K562 (cell line): ENCODE measurements around the gene TP53BP2. TPM values are rescaled to one million over a fixed set of nuclear protein-coding genes. Genes with fewer than 3 reads are reported as not detected.
A peak's percentile ranks its signal among the peaks of the same experiment; 100 is the strongest.

Experiments
- DMBX1 ChIP-seq: fragments of 250-450 bp; sonication (Bioruptor Pico); IDR thresholded peaks from 2 replicates; pipeline ENCODE4 v1.8.0; 2022; ENCODE audit warnings: inconsistent platforms, mild to moderate bottlenecking, moderate library complexity, borderline replicate concordance
- ETV5 ChIP-seq: sonication (generic); formaldehyde crosslinking; IDR thresholded peaks from 2 replicates; pipeline ENCODE4 v1.4.0; 2020; ENCODE audit warnings: low read depth, mild to moderate bottlenecking, missing genetic modification reagents
- GMEB1 ChIP-seq: fragments of 250-450 bp; sonication (Bioruptor Pico); IDR thresholded peaks from 2 replicates; pipeline ENCODE4 v1.4.0; 2020; ENCODE audit warnings: mild to moderate bottlenecking
- HBP1 ChIP-seq: fragments of 450-650 bp; formaldehyde crosslinking; IDR thresholded peaks from 2 replicates; pipeline ENCODE4 v1.4.0; 2022; ENCODE audit warnings: missing genetic modification characterization
- MEF2A ChIP-seq: IDR thresholded peaks from 2 replicates; pipeline ENCODE4 v1.6.1; 2011; ENCODE audit warnings: low read depth, mild to moderate bottlenecking, low read length, moderate library complexity; ENCODE audit not compliant: control insufficient read depth
- NFE2 ChIP-seq: IDR thresholded peaks from 2 replicates; pipeline ENCODE4 v1.6.1; 2014; ENCODE audit warnings: antibody characterized with exemption, low read depth
- RBM14 ChIP-seq: fragments of 200-400 bp; formaldehyde crosslinking; IDR thresholded peaks from 2 replicates; pipeline ENCODE4 v1.6.1; 2018; ENCODE audit warnings: low read depth, mild to moderate bottlenecking, low read length, moderate library complexity, borderline replicate concordance; ENCODE audit not compliant: insufficient read depth
- TCF3 ChIP-seq: sonication (generic); formaldehyde crosslinking; IDR thresholded peaks from 2 replicates; pipeline ENCODE4 v1.4.0; 2020; ENCODE audit warnings: mild to moderate bottlenecking, missing genetic modification reagents
- TSC22D4 ChIP-seq: fragments of 450-650 bp; IDR thresholded peaks from 2 replicates; pipeline ENCODE4 v1.6.1; 2016; ENCODE audit warnings: missing genetic modification characterization, missing biosample characterization, control low read depth
- ZNF134 ChIP-seq: fragments of 250-450 bp; sonication (Bioruptor Pico); conservative IDR thresholded peaks from 2 replicates; pipeline ENCODE4 v1.4.0; 2020
- ZNF507 ChIP-seq: conservative IDR thresholded peaks from 2 replicates; pipeline ENCODE4 v1.6.1; 2017; ENCODE audit warnings: missing genetic modification characterization, missing compliant biosample characterization
- polyA plus RNA-seq, 8 experiments: library from polyadenylated mRNA; depleted of rRNA in 4 of 8; stranded (reverse) in 5 of 8; unstranded in 3 of 8; fragments of >200 nt; fragmentation: Nextera tagmentation in 2 of 8; fragmentation: Illumina TruSeq in 1 of 8; extraction: Ambion mirVana in 2 of 8; extraction: Trizol in 1 of 8; gene quantifications; 2 replicates each; pipeline versions ENCODE4 v1.2.1 to v1.2.3, GENCODE V29; 2011 to 2014; ENCODE audit warnings: inconsistent platforms in 1 of 8, missing spikeins in 1 of 8
- total RNA-seq, 7 experiments: library from RNA; depleted of rRNA in 6 of 7; stranded (reverse); fragments of >200 nt in 6 of 7; fragmentation: Illumina TruSeq in 2 of 7; extraction: Trizol in 2 of 7; gene quantifications; 2 replicates each; pipeline versions ENCODE4 v1.2.1 to v1.2.3, GENCODE V29; 2011 to 2021; ENCODE audit warnings: low replicate concordance in 1 of 7
- TF ChIP-seq, protein P1 (sequence below), 2 experiments: fragments of 450-650 bp in 1 of 2; sonication (generic) in 1 of 2; formaldehyde crosslinking in 1 of 2; IDR thresholded peaks; 2 replicates each; pipeline versions ENCODE4 v1.7.1 to v1.9.0; 2016 to 2022; ENCODE audit warnings: inconsistent platforms in 1 of 2, mild to moderate bottlenecking in 1 of 2, missing genetic modification reagents in 1 of 2
- TF ChIP-seq, protein P2 (sequence below): IDR thresholded peaks from 2 replicates; pipeline ENCODE4 v1.6.1; 2014; ENCODE audit warnings: antibody characterized with exemption

TP53BP2 gene
- total and polyA plus RNA-seq, 9 of the 15 experiments (the other 6 are each of a cell fraction or from before 2014, with no cell fraction given): 17.0 to 69.6 (median 40.1) TPM

- TF ChIP-seq, protein P1, sequence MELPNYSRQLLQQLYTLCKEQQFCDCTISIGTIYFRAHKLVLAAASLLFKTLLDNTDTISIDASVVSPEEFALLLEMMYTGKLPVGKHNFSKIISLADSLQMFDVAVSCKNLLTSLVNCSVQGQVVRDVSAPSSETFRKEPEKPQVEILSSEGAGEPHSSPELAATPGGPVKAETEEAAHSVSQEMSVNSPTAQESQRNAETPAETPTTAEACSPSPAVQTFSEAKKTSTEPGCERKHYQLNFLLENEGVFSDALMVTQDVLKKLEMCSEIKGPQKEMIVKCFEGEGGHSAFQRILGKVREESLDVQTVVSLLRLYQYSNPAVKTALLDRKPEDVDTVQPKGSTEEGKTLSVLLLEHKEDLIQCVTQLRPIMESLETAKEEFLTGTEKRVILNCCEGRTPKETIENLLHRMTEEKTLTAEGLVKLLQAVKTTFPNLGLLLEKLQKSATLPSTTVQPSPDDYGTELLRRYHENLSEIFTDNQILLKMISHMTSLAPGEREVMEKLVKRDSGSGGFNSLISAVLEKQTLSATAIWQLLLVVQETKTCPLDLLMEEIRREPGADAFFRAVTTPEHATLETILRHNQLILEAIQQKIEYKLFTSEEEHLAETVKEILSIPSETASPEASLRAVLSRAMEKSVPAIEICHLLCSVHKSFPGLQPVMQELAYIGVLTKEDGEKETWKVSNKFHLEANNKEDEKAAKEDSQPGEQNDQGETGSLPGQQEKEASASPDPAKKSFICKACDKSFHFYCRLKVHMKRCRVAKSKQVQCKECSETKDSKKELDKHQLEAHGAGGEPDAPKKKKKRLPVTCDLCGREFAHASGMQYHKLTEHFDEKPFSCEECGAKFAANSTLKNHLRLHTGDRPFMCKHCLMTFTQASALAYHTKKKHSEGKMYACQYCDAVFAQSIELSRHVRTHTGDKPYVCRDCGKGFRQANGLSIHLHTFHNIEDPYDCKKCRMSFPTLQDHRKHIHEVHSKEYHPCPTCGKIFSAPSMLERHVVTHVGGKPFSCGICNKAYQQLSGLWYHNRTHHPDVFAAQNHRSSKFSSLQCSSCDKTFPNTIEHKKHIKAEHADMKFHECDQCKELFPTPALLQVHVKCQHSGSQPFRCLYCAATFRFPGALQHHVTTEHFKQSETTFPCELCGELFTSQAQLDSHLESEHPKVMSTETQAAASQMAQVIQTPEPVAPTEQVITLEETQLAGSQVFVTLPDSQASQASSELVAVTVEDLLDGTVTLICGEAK (IDR thresholded peaks at IDR 0.05): no peak
- TF ChIP-seq, protein P1 (CRISPR knock-in tag; IDR thresholded peaks at IDR 0.05): 0 out of 2 replicates have a peak, but pooled peaks have one; percentile 4
- TF ChIP-seq HBP1 (CRISPR knock-in tag) (0 out of 2 replicates have a peak, but pooled peaks have one; percentile 35), NFE2 (no peak), ZNF134 (no peak), ETV5 (CRISPR knock-in tag) (no peak), TSC22D4 (tag) (no peak), TCF3 (CRISPR knock-in tag) (no peak), DMBX1 (peak; percentile 74), GMEB1 (no peak), MEF2A (no peak), RBM14 (no peak), ZNF507 (tag) (no peak)
- TF ChIP-seq, protein P2, sequence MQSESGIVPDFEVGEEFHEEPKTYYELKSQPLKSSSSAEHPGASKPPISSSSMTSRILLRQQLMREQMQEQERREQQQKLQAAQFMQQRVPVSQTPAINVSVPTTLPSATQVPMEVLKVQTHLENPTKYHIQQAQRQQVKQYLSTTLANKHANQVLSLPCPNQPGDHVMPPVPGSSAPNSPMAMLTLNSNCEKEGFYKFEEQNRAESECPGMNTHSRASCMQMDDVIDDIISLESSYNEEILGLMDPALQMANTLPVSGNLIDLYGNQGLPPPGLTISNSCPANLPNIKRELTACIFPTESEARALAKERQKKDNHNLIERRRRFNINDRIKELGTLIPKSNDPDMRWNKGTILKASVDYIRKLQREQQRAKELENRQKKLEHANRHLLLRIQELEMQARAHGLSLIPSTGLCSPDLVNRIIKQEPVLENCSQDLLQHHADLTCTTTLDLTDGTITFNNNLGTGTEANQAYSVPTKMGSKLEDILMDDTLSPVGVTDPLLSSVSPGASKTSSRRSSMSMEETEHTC: no peak
These were observed 25.8 kb downstream of the TP53BP2 start (continued) for GRCh38 chr1:223819730-223820514.
